Astrocyte (in vitro differentiated cells and primary cell): ENCODE data around the gene FAM81A. TPM values are rescaled to one million over a fixed set of nuclear protein-coding genes. Genes with fewer than 3 reads are reported as not detected.

Source experiments
- DNase-seq: peaks from one replicate; pipeline ENCODE4 v3.0.0-alpha.2; 2010; ENCODE audit warnings: low read depth
- FAIRE-seq: peaks from 2 replicates; lab custom pipeline; 2011; peaks lifted over from hg19 to GRCh38; lab: Jason Lieb, UNC
- H2AFZ ChIP-seq: 2 replicates; pipeline ENCODE4 v1.6.0; 2012; ENCODE audit warnings: low read depth, low read length, inconsistent platforms
- H3K27ac ChIP-seq: 2 replicates; pipeline ENCODE4 v1.5.1; 2011; ENCODE audit warnings: low read depth, low read length, inconsistent platforms
- H3K27me3 ChIP-seq: 2 replicates; pipeline ENCODE4 v1.6.0; 2011; ENCODE audit warnings: low read length, inconsistent platforms; ENCODE audit not compliant: insufficient read depth
- H3K36me3 ChIP-seq: 2 replicates; pipeline ENCODE4 v1.5.1; 2011; ENCODE audit warnings: low read length, inconsistent platforms; ENCODE audit not compliant: insufficient read depth
- H3K4me1 ChIP-seq: 2 replicates; pipeline ENCODE4 v1.5.1; 2011; ENCODE audit warnings: low read length, inconsistent platforms; ENCODE audit not compliant: insufficient read depth
- H3K4me2 ChIP-seq: 2 replicates; pipeline ENCODE4 v1.6.0; 2012; ENCODE audit warnings: low read length, inconsistent platforms
- H3K4me3 ChIP-seq: 2 replicates; pipeline ENCODE4 v1.5.1; 2011; ENCODE audit warnings: low read depth, mild to moderate bottlenecking, low read length, inconsistent platforms; ENCODE audit not compliant: insufficient read depth
- H3K79me2 ChIP-seq: 2 replicates; pipeline ENCODE4 v1.6.0; 2012; ENCODE audit warnings: mild to moderate bottlenecking, low read length, inconsistent platforms; ENCODE audit not compliant: insufficient read depth
- H3K9ac ChIP-seq: 2 replicates; pipeline ENCODE4 v1.6.0; 2012; ENCODE audit warnings: mild to moderate bottlenecking, low read length, inconsistent platforms
- H3K9me3 ChIP-seq: 2 replicates; pipeline ENCODE4 v1.5.1; 2012; ENCODE audit warnings: low read depth, mild to moderate bottlenecking, low read length, inconsistent platforms; ENCODE audit not compliant: insufficient read depth
- H4K20me1 ChIP-seq: 2 replicates; pipeline ENCODE4 v1.6.0; 2012; ENCODE audit warnings: low read length, inconsistent platforms; ENCODE audit not compliant: insufficient read depth
- H3K27ac Mint-ChIP-seq: one replicate; pipeline ENCODE4 v1.8.0; 2021; ENCODE audit warnings: mild to moderate bottlenecking, mixed read lengths; ENCODE audit not compliant: unreplicated experiment
- H3K27me3 Mint-ChIP-seq: one replicate; pipeline ENCODE4 v1.8.0; 2021; ENCODE audit warnings: low read depth, mixed read lengths; ENCODE audit not compliant: unreplicated experiment
- H3K36me3 Mint-ChIP-seq: one replicate; pipeline ENCODE4 v1.8.0; 2021; ENCODE audit warnings: low read depth, mixed read lengths; ENCODE audit not compliant: unreplicated experiment
- H3K4me1 Mint-ChIP-seq: one replicate; pipeline ENCODE4 v1.8.0; 2021; ENCODE audit warnings: low read depth, mixed read lengths; ENCODE audit not compliant: unreplicated experiment
- H3K4me3 Mint-ChIP-seq: one replicate; pipeline ENCODE4 v1.8.0; 2021; ENCODE audit warnings: mild to moderate bottlenecking, moderate library complexity, mixed read lengths; ENCODE audit not compliant: unreplicated experiment
- H3K9me3 Mint-ChIP-seq: one replicate; pipeline ENCODE4 v1.8.0; 2021; ENCODE audit warnings: mild to moderate bottlenecking, mixed read lengths; ENCODE audit not compliant: unreplicated experiment
- EZH2 ChIP-seq: IDR thresholded peaks from 2 replicates; pipeline ENCODE4 v1.6.1; 2012; ENCODE audit warnings: mild to moderate bottlenecking, low read length, inconsistent platforms; ENCODE audit not compliant: insufficient read depth
- total RNA-seq: library from RNA; stranded (reverse); gene quantifications from 2 replicates; pipeline ENCODE4 v1.2.1, GENCODE V29; 2021
- TF ChIP-seq, protein P1 (sequence below): IDR thresholded peaks from 2 replicates; pipeline ENCODE4 v1.5.1; 2011; ENCODE audit warnings: low read depth, mild to moderate bottlenecking, inconsistent platforms, low read length, moderate library complexity; ENCODE audit not compliant: insufficient read depth

Gene FAM81A
- total RNA-seq, 1 donor from 2014 or later: 0.73 TPM

GRCh38 chr15:59543721-59544547 lies 105.9 kb downstream of the FAM81A start:
- H3K36me3 ChIP-seq: no peaks in the 10 kb centered on the region
- no peak overlapping the region for H3K4me3 ChIP-seq
- FAIRE-seq: no peak
- TF ChIP-seq EZH2: no peak
- TF ChIP-seq, protein P1, sequence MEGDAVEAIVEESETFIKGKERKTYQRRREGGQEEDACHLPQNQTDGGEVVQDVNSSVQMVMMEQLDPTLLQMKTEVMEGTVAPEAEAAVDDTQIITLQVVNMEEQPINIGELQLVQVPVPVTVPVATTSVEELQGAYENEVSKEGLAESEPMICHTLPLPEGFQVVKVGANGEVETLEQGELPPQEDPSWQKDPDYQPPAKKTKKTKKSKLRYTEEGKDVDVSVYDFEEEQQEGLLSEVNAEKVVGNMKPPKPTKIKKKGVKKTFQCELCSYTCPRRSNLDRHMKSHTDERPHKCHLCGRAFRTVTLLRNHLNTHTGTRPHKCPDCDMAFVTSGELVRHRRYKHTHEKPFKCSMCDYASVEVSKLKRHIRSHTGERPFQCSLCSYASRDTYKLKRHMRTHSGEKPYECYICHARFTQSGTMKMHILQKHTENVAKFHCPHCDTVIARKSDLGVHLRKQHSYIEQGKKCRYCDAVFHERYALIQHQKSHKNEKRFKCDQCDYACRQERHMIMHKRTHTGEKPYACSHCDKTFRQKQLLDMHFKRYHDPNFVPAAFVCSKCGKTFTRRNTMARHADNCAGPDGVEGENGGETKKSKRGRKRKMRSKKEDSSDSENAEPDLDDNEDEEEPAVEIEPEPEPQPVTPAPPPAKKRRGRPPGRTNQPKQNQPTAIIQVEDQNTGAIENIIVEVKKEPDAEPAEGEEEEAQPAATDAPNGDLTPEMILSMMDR: no peak
- H3K4me2 ChIP-seq: no peak overlapping the region
- no peak overlapping the region for H3K27ac Mint-ChIP-seq
- no peaks in the 10 kb centered on the region for H4K20me1 ChIP-seq
- H3K27me3 ChIP-seq: peaks cover 2% of the 10 kb centered on the region
- H3K9ac ChIP-seq: no peak overlapping the region
- no peaks in the 10 kb centered on the region for H3K79me2 ChIP-seq
- no peaks in the 10 kb centered on the region for H3K4me1 ChIP-seq
- H3K9me3 ChIP-seq: no peaks in the 10 kb centered on the region
- H3K4me3 Mint-ChIP-seq: no peak overlapping the region
- no peak overlapping the region for H3K27ac ChIP-seq
- no peak for DNase-seq
- no peaks in the 10 kb centered on the region for H3K36me3 Mint-ChIP-seq
- no peaks in the 10 kb centered on the region for H3K4me1 Mint-ChIP-seq
- H3K27me3 Mint-ChIP-seq: peaks cover 32% of the 10 kb centered on the region
- peaks cover 4% of the 10 kb centered on the region for H3K9me3 Mint-ChIP-seq
- no peak overlapping the region for H2AFZ ChIP-seq

DNA sequence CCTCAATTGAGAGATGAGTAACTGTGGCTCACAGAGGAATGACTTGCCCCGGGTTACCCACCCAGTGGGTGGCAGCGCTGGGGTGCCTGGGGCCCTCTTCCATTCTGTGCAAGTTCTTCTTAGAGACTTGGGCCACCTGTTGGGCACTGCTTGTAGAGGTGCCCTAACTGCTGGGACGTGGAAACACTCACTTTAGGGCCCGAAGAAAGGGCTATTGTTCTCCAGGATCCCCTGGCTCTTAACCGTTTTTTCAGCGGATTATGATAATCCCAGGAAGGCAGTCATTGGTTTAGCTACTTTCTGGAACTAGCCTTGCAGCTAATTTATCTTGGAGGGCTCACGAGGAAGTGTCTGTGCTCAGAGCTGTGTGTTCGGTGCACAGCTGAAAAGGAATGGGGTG lies 107.6 kb downstream of the FAM81A start:
- TF ChIP-seq EZH2: no peak
- TF ChIP-seq, protein P1: no peak
- Histone ChIP-seq H3K27me3 (peaks cover 2% of the 10 kb centered on the region), H3K4me2 (no peak overlapping the region), H4K20me1 (no peaks in the 10 kb centered on the region), H3K36me3 (no peaks in the 10 kb centered on the region), H3K4me3 (no peak overlapping the region), H3K9me3 (no peaks in the 10 kb centered on the region), H3K79me2 (no peaks in the 10 kb centered on the region), H3K27ac (no peak overlapping the region), H3K9ac (no peak overlapping the region), H2AFZ (no peak overlapping the region), H3K4me1 (no peaks in the 10 kb centered on the region)
- DNase-seq: no peak
- Mint-ChIP-seq H3K27me3 (peaks cover 32% of the 10 kb centered on the region), H3K4me3 (no peak overlapping the region), H3K9me3 (peaks cover 4% of the 10 kb centered on the region), H3K36me3 (no peaks in the 10 kb centered on the region), H3K27ac (no peak overlapping the region), H3K4me1 (no peaks in the 10 kb centered on the region)
- FAIRE-seq: no peak
